Adrenal gland (tissue), 5 donors: Measurements from ENCODE around the gene DEAF1.

Experiments used
- POLR2A ChIP-seq, 2 donors: fragments of 450-650 bp; IDR thresholded peaks; one replicate each; pipeline ENCODE4 v1.6.1; 2017; ENCODE audit warnings: antibody characterized with exemption in 2 of 2, mild to moderate bottlenecking in 2 of 2, moderate library complexity in 1 of 2
- TF ChIP-seq, protein P1 (sequence below), 6 experiments: fragments of 450-650 bp in 4 of 6; fragments of 200-600 bp in 2 of 6; sonication (generic) in 1 of 6; IDR thresholded peaks; 1 replicate in 5 of 6; 2 replicates in 1 of 6; pipeline versions ENCODE4 v1.5.1 to v1.8.0; 2016 to 2021; ENCODE audit warnings: antibody characterized with exemption in 6 of 6, mild to moderate bottlenecking in 2 of 6, moderate library complexity in 1 of 6
- donor health status: DM: no; HTN: no; CAD: no.

DNA sequence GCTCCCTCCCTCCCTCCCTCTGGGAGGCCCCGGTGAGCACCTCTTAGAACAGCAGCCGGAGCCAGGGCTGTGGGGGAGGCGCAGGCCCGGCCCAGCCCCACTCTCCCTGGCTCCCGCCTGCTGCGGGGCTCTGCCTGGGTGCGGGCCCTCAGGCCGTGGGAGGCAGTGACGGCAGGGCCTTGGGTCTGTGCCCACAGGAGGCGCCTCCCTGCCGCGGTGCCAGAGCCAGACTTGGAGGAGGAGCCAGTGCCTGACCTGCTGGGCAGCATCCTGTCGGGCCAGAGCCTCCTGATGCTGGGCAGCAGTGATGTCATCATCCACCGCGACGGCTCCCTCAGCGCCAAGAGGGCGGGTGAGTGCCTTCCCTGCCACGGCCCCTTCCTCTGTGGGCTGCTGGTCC, 88.8 kb downstream of the DEAF1 start:
- no peak for TF ChIP-seq POLR2A (IDR thresholded peaks at IDR 0.05)
- TF ChIP-seq, protein P1, sequence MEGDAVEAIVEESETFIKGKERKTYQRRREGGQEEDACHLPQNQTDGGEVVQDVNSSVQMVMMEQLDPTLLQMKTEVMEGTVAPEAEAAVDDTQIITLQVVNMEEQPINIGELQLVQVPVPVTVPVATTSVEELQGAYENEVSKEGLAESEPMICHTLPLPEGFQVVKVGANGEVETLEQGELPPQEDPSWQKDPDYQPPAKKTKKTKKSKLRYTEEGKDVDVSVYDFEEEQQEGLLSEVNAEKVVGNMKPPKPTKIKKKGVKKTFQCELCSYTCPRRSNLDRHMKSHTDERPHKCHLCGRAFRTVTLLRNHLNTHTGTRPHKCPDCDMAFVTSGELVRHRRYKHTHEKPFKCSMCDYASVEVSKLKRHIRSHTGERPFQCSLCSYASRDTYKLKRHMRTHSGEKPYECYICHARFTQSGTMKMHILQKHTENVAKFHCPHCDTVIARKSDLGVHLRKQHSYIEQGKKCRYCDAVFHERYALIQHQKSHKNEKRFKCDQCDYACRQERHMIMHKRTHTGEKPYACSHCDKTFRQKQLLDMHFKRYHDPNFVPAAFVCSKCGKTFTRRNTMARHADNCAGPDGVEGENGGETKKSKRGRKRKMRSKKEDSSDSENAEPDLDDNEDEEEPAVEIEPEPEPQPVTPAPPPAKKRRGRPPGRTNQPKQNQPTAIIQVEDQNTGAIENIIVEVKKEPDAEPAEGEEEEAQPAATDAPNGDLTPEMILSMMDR (IDR thresholded peaks at IDR 0.05), result no peak
